MCF 10A (cell line): Measurements from ENCODE around the gene DNAJC25. TPM values are rescaled to one million over a fixed set of nuclear protein-coding genes. Genes with fewer than 3 reads are reported as not detected.

ENCODE experiments used
- BruUV-seq: library from RNA; stranded (reverse); fragments of 400-500 nt; replicated peaks from 2 replicates; lab custom pipeline; 2021; lab: Mats Ljungman, UMichigan
- CTCF ChIA-PET: fragments of 300-600 bp; sonication (Branson Sonifier 250); formaldehyde crosslinking; extraction: SDS; loops from one replicate; lab custom pipeline; 2021; ENCODE audit warnings: antibody characterized with exemption, inconsistent platforms; lab: Yijun Ruan, JAX
- POLR2A ChIA-PET: fragments of 300-600, 350-650 bp; sonication (Branson Sonifier 250); formaldehyde crosslinking; extraction: SDS; loops from one replicate; lab custom pipeline; 2020; ENCODE audit warnings: antibody characterized with exemption, inconsistent platforms; lab: Yijun Ruan, JAX
- DNase-seq: peaks from one replicate; pipeline ENCODE4 v3.0.0-alpha.2; 2018; ENCODE audit not compliant: unreplicated experiment
- H3K27ac Mint-ChIP-seq: one replicate; pipeline ENCODE4 v1.8.0; 2022; ENCODE audit warnings: mild to moderate bottlenecking, low read depth, mixed read lengths; ENCODE audit not compliant: unreplicated experiment
- H3K27me3 Mint-ChIP-seq: one replicate; pipeline ENCODE4 v1.8.0; 2022; ENCODE audit warnings: mixed read lengths; ENCODE audit not compliant: insufficient read depth, unreplicated experiment
- H3K36me3 Mint-ChIP-seq: one replicate; pipeline ENCODE4 v1.8.0; 2022; ENCODE audit warnings: mild to moderate bottlenecking, moderate library complexity, mixed read lengths; ENCODE audit not compliant: insufficient read depth, unreplicated experiment
- H3K4me1 Mint-ChIP-seq: one replicate; pipeline ENCODE4 v1.8.0; 2022; ENCODE audit warnings: mixed read lengths; ENCODE audit not compliant: insufficient read depth, unreplicated experiment
- H3K4me3 Mint-ChIP-seq: one replicate; pipeline ENCODE4 v1.8.0; 2022; ENCODE audit warnings: mild to moderate bottlenecking, moderate library complexity, mixed read lengths; ENCODE audit not compliant: unreplicated experiment
- H3K9me3 Mint-ChIP-seq: one replicate; pipeline ENCODE4 v1.8.0; 2022; ENCODE audit warnings: mixed read lengths; ENCODE audit not compliant: unreplicated experiment
- CTCF ChIP-seq: fragments of 200-600 bp; IDR thresholded peaks from one replicate; pipeline ENCODE4 v1.8.0; 2022; ENCODE audit warnings: antibody characterized with exemption, mild to moderate bottlenecking; ENCODE audit not compliant: unreplicated experiment
- intact Hi-C: fragments of 100-400 bp; cut with micrococcal nuclease; formaldehyde crosslinking; loops from 2 replicates; pipeline ENCODE4 v1.14.1; 2022
- total RNA-seq: library from RNA; stranded (reverse); gene quantifications from 2 replicates; pipeline ENCODE4 v1.2.3, GENCODE V29; 2022

DNAJC25 gene
- total RNA-seq, 1 experiment from 2014 or later: 10.9 TPM

- Mint-ChIP-seq H3K4me1 (peaks cover 11% of the 10 kb centered on the region), H3K9me3 (no peaks in the 10 kb centered on the region), H3K27ac (peak overlapping the region; percentile 77), H3K36me3 (no peaks in the 10 kb centered on the region), H3K4me3 (no peak overlapping the region), H3K27me3 (no peaks in the 10 kb centered on the region)
- BruUV-seq: no TSS peak
- no peak for TF ChIP-seq CTCF
- POLR2A ChIA-PET: interaction anchor here (3.0 kb wide), 1 partner anchor 29 kb away, joined by 13 read pairs; the partner anchor contains the start of gene DNAJC25
- CTCF ChIA-PET: interaction anchor here (1.1 to 1.2 kb wide), 2 partner anchors 19 to 100 kb away, joined by 3 to 5 read pairs; no protein-coding TSS in a partner anchor
- intact Hi-C loops: no loop called here
- no peak for DNase-seq
Observed at GRCh38 chr9:111603041-111603440, 28.1 kb upstream of the DNAJC25 start.

- H3K9me3 Mint-ChIP-seq: no peaks in the 10 kb centered on the region
- H3K4me1 Mint-ChIP-seq: peaks cover 10% of the 10 kb centered on the region
- DNase-seq: no peak
- POLR2A ChIA-PET: interaction anchor here (1.0 to 3.0 kb wide), 3 partner anchors 22 to 28 kb away, joined by 3 to 13 read pairs (median 4); partner anchors contain the start of gene DNAJC25
- no peak overlapping the region for H3K4me3 Mint-ChIP-seq
- CTCF ChIA-PET: interaction anchor here (0.8 to 1.2 kb wide), 2 partner anchors 17 to 157 kb away, joined by 3 to 5 read pairs; no protein-coding TSS in a partner anchor
- no peak overlapping the region for H3K27ac Mint-ChIP-seq
- no peaks in the 10 kb centered on the region for H3K27me3 Mint-ChIP-seq
- intact Hi-C loops: no loop called here
- BruUV-seq: no TSS peak
- TF ChIP-seq CTCF: no peak
- H3K36me3 Mint-ChIP-seq: no peaks in the 10 kb centered on the region
Observed at GRCh38 chr9:111604054-111604615, 27.0 kb upstream of the DNAJC25 start.

GRCh38 chr9:111605041-111605559 lies 26.0 kb upstream of the DNAJC25 start:
- intact Hi-C loops: no loop called here
- no peak for TF ChIP-seq CTCF
- CTCF ChIA-PET: interaction anchor here (0.7 kb wide), 2 partner anchors 16 to 66 kb away, joined by 3 to 5 read pairs; no protein-coding TSS in a partner anchor
- no peaks in the 10 kb centered on the region for H3K9me3 Mint-ChIP-seq
- no peak overlapping the region for H3K4me3 Mint-ChIP-seq
- BruUV-seq: no TSS peak
- no peak for DNase-seq
- H3K4me1 Mint-ChIP-seq: peaks cover 5% of the 10 kb centered on the region
- no peaks in the 10 kb centered on the region for H3K36me3 Mint-ChIP-seq
- POLR2A ChIA-PET: interaction anchor here (1.0 to 1.2 kb wide), 3 partner anchors 16 to 26 kb away, joined by 3 to 4 read pairs (median 3); partner anchors contain the start of gene DNAJC25
- H3K27ac Mint-ChIP-seq: no peak overlapping the region
- H3K27me3 Mint-ChIP-seq: no peaks in the 10 kb centered on the region

- POLR2A ChIA-PET: interaction anchor here (0.9 to 1.0 kb wide), 2 partner anchors 9 to 12 kb away, joined by 3 to 4 read pairs; no protein-coding TSS in a partner anchor
- H3K36me3 Mint-ChIP-seq: no peaks in the 10 kb centered on the region
- H3K27me3 Mint-ChIP-seq: peaks cover 12% of the 10 kb centered on the region
- H3K4me1 Mint-ChIP-seq: peaks cover 7% of the 10 kb centered on the region
- intact Hi-C loops: no loop called here
- H3K9me3 Mint-ChIP-seq: no peaks in the 10 kb centered on the region
- no peak overlapping the region for H3K27ac Mint-ChIP-seq
- no peak overlapping the region for H3K4me3 Mint-ChIP-seq
- CTCF ChIA-PET: interaction anchor here (1.6 kb wide), 1 partner anchor 12 kb away, joined by 5 read pairs; no protein-coding TSS in a partner anchor
- DNase-seq: no peak
- TF ChIP-seq CTCF: no peak
- BruUV-seq: no TSS peak
Observed at GRCh38 chr9:111610149-111610548, 21.0 kb upstream of the DNAJC25 start.
